ENCODE results near the gene IFI44L.

The IFI44L gene

DNA sequence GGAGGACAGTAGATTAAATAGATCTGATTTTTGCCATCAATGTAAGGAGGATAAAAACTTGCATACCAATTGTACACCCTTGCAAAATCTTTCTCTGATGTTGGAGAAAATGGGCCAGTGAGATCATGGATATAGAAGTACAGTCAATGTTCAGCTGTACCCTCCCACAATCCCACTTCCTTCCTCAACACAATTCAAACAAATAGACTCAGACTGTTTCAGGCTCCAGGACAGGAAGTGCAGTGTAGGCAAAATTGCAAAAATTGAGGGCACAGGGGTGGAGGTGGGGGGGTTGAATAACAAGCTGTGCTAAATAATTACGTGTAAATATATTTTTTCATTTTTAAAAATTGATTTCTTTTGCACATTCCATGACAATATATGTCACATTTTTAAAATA is 25.5 kb downstream of the IFI44L start:
- no peak for DNase-seq

DNA sequence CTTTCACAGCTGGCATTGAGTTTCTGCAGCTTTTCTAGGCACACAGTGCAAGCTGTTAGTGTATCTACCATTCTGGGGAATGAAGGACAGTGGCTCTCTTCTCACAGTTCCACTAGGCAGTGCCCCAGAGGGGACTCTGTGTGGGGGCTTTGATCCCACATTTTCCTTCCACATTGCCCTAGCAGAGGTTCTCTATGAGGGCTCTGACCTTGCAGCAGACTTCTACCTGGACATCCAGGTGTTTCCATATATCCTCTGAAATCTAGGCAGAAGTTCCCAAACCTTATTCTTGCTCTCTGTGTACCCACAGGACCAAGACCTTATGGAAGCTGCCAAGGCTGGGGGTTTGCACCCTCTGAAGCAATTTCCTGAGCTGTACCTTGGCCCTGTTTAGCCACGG is 27.0 kb downstream of the IFI44L start:
- no peak for DNase-seq

DNA sequence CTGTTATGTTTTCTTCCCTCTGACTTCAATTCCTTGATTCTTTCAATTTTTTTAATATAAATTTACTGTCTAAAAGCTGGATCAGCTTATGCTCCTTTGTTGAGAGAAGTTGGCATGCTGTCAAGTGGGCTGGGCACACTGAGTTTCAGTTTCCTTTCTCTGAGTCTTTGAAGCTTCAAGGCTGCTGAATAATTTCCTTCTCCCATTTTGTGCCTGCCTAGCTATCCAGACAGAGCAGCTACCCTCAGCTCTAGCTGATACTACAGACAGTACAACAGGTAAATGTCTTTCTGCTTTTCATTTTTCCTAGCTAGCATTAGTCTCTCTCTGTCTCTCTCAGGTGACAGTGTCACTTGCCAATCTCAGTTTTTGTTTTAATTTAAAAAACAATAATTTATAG is 29.4 kb downstream of the IFI44L start, which contains the start of gene IFI44:
TSS of gene IFI44 (plus strand) at position 204 of the 400 bp plus-strand sequence. CDS start 365 bp downstream, outside the sequence.
- no peak for DNase-seq

DNA sequence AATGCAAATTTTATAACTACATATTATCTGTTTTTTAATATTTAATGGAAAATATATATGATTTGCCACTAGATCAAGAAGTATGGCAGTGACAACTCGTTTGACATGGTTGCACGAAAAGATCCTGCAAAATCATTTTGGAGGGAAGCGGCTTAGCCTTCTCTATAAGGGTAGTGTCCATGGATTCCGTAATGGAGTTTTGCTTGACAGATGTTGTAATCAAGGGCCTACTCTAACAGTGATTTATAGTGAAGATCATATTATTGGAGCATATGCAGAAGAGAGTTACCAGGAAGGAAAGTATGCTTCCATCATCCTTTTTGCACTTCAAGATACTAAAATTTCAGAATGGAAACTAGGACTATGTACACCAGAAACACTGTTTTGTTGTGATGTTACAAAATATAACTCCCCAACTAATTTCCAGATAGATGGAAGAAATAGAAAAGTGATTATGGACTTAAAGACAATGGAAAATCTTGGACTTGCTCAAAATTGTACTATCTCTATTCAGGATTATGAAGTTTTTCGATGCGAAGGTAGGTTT is 29.9 kb downstream of the IFI44L start:
- DNase-seq, result no peak

DNA sequence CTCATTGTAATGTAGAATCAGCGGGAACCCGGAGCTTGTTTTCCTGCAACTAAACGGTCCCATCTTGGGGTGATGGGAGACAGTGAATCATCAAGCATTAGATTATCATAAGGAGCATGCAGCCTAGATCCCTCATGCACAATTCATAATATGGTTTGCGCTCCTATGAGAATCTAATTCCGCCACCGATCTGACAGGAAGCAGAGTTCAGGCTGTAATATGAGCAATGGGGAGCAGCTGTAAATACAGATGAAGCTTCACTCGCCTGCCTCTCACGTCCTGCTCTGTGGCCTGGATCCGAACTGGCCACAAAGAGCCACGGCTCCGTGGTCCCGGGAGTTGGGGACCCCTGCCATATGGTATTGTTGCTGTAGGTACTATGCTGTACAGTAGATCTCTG is 31.0 kb downstream of the IFI44L start:
- DNase-seq, result no peak

DNA sequence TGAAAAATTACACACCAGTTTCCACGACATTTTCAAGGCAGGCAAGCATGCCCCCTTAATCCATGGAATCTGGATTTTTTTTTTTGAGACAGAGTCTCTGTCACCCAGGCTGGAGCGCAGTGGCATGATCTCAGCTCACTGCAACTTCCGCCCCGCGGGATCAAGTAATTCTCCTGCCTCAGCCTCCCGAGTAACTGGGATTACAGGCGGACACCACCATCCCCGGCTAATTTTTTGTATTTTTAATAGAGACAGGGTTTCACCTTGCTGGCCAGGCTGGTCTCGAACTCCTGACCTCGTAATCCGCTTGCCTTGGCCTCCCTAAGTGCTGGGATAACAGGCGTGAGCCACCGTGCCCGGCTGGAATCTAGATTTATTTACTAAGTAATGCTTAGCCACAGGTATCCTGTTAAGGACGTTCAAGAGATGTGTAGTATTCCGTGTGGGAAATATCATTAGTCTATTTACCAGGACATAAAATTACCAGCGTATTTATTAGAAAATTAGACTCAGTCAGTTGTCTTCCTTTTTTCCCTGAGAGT is 31.8 kb downstream of the IFI44L start:
- DNase-seq, result no peak

DNA sequence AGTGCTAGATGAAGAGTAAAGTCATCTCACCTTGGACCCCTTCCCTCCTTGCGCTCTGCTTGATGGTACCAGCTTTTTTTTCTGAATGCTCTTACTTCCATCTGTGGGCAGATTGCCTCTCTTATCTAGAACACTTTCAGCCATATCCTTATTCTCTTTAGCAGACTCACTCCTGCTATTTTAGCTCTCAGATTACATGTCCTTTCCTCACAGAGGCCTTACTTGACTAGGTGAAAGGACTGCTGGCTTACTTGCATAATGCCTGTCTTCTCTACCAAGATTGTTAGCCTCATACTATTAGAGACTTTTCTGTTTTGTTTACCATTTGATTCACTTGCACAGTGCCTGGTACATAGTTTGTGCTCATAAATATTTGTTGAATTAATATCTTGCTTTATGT is 38.7 kb downstream of the IFI44L start:
- no peak for DNase-seq

DNA sequence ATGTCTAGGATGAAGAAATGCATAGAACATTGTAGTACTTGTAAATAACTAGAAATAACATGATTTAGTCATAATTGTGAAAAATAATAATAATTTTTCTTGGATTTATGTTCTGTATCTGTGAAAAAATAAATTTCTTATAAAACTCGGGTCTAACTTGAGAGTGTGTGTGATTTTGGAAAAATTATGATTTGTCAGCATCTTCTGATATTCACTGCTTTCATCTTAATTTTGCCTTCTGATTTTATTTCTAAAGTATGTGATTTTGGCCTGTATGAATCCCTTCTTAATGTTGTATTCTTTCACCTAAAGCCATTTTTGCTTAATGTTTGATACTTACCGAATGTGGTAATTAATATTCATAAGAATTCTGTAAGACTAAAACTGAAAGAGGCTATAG is 43.7 kb downstream of the IFI44L start:
- DNase-seq, result no peak

DNA sequence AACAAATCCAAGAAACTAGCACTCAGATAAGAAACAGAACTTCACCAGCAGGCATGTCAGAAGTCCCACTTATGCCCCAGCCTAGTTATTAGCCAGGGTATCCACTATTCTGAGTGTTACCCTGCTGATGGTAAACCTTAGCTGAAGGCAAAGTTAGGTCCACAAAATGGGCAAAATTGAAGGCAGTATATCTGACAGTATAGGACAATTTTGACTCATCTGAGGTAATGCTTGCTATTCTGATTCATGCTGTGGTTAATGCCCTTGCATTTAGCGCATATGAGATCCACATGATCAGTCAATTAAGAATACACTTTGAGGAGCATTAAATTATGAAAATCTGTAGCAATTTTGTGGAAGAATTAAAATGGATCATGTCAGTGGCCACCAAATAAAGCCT is 44.5 kb downstream of the IFI44L start:
- DNase-seq, result no peak

DNA sequence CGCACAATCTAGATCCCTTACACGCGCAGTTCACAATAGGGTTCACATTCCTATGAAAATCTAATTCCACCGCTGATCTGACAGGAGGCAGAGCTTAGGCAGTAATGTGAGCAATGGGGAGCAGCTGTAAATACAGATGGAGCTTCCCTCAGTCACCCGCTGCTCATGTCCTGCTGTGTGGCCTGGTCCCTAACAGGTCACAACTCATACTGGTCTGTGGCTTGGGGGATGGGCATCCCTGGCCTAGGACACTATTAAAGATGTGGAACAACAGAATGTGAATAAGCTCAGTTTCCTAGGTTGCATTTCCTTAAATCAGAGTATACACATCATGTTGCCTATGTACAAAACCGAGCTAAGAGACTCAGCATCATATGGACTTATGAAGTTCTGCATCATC is 45.6 kb downstream of the IFI44L start:
- DNase-seq, result no peak

DNA sequence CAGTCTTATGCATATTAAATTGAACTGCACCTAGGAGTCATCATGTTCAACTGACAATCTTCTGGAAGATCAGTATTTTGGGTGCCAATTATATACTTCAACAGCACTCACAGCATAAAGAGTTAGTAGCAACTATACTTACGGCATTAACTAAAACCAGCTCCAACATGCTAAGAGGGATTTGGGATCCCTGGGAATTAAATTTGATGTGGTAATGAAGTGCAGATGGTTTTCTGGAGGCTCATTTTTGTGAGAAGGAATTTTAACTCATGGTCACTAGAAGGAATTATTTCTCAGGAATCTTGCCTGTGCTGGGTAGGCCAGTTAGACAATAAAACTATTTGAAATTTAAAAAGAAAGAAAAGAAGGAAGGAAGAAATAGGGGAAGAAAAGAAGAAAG is 47.7 kb downstream of the IFI44L start:
- DNase-seq, result no peak

DNA sequence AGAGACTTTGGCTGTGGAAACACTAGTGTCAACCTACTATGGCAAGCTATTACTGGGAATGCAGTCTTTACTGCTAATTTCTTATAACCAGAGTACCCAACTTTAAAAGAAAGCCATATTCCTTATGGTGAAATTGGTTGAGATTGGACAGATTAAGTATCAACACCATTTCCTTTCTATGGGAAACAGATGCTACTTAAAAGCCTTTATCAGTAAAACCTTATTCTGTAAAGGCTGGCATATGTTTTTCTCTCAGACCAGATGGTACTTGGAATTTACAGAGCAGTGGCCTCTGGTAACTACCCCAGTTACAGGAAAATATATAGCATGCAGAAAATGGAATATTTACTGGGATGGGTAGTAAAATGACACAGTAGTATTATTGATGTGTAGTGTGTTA is 48.2 kb downstream of the IFI44L start:
- DNase-seq, result no peak

DNA sequence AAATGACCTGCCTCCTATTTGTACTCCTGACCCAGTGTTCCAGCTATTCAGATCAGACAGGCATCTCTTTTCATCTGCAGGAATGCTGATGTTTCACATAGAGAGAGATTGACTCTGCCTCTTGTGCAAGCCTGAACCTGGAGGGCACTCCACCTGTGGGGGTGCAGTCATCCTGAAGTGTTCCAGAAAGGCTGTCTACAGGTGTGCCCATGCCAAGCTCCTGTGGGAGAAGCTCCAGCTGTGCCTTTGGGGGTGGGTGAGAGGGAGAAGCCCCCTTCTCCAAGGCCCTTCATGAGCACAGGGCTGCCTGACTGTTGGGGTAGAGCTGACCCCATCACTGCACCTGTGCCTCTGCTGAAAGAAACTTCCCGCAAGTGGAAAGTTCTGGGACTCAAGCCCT is 52.2 kb downstream of the IFI44L start:
- no peak for DNase-seq

DNA sequence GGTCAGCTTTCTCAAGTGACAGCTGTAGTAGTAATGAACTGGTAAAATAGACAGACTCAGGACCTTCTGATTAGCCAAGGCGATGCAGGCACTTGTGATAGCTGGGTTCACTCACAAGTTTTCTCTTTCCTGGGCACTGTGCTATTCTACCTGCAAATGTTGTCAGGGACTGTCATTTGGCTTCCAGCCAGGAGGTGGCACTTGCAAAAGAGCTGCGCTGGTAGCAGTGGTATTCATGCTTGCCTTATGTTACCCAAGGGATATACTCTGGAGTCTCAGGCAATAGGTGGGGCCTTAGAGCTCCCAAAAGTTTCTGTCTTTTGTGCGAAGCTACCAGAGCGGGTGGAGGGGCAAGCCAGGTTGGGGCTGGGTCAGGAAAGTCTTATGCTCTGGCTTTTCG is 52.9 kb downstream of the IFI44L start:
- DNase-seq, result no peak

DNA sequence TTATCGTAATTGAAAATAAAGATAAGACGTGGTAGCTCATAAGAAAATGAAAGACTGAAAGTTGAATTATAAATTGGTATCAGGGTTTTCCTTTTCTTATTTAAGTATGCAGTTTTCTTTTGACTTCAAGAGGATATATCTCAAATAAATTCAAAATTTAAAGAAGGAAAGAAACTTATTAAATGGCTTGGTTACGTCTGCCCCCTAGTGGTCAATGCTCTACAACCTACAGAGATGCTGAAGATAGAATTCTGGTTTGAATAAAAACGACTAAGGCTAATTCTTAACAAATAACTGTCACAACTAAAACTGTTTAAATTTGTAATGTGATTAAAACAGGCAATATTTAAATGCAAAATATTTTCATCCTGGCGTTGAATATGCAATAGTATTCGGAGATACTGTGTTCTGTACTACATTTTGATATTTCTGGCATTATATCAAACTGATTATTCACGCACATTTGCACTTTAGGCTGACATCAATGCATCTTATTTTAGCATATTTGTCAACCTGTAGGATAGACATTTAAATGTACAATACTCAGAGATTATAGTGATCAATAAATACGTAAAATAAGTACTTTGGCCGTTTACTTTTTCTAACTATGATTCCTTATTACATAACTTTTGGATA is 56.2 kb downstream of the IFI44L start:
- DNase-seq, result no peak

DNA sequence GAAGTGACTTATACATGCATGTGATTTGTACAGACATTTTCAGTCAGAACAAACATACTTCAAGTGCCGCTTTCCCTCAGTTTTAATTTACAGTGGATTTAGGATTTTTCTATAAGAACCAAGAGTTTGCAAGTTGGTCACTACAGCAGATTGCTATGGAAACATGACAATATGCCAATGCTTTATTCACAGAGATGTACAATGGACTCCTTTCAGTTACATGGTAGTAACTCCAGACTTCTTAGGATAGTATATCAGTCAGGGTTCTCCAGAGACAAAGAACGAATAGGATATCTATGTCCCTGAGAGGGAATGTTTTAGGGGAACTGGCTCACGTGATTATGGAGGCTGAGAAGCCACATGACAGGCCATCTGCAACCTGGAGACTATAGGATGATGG is 56.7 kb downstream of the IFI44L start:
- DNase-seq, result no peak

DNA sequence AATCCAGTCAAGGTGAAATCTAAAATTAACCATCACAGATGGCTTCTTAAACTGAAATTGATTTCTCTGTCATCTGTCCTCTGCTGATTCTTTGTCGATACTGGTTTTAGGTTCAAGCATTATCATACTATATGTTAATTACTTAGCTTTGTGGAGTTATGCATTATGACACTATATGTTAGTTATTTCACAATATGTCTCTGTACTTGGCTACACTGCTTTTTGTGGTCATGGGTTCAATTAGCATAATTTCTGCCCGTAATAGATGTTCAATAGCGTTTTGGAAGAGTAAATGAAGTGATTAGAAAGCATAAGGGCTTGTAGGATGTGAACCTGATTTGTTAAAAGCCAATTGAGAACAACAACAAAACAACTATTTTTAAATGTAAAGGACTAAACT is 57.5 kb downstream of the IFI44L start:
- DNase-seq, result no peak

DNA sequence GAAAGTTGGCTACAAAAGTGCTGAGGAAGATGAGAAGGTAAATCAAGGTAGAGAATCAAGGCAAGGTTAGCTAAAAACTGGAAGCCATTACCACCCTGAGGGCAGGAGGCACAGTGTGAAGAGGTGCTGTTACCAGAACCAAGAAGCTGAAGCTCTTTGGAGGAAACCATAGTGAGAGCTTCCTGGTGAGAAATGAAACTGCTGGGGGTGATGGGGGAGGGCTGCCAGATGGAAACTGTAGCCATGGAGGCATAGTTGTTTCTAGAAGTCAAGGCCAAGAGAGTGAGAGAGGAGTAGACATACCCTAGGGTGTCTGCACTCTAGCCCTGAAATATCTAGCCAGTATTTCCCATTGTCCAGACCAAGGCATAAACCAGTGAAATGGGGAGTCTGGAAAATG is 58.1 kb downstream of the IFI44L start:
- no peak for DNase-seq

DNA sequence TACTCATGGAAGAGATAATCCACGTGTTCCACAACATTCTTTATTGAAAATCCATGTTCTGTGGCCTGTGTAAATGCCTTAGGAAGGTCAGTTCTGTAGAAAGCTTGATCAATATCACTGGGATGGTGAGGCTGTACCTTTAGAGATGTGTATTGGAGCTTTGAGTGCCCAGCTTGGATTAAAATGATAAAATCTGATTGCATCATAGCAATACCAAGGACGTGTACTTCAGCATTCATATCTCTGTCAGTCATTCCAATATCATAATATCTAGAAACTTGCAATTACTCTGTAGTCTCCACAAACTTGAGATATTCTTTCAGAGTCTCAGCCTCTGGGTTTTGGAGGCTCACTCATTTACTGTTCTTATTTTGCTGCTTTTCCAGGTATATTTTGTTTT is 61.0 kb downstream of the IFI44L start:
- no peak for DNase-seq

DNA sequence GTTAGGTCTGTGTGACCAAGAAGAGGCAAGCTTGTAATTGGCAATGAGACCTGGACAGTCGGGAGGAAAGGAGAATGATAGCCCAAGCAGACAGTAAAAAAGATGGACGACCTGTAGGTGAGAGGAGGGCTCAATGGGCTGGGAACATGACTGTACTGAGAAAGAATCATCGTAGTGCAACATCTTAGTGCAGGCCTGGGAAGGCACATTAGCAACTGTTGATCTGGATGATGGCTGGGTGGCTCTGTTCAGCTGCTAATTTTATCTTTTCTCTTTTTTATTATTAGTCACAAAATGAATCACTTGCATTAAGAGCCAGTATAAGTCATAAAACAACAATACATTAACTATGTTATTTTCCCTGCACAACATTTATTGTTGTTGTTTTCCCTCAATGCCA is 62.2 kb downstream of the IFI44L start:
- DNase-seq, result no peak

DNA sequence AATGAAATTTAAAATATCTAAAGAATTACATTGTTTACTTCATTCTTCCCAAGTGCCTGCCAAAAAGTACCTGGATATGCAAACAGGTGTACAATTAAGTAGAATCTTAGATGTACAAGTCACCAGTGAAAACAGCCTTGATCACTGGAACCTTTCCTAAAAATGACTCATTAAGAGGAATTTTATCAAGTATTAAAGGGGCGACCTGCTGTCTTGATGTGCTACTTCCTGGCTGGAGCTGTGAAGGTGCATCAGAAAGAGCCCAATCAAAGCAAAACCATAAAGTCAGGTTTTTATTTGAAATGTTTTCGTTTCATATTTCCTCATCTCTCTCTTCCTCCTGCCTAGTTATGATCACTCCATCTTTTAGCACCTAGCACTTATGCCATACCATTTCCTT is 62.8 kb downstream of the IFI44L start:
- no peak for DNase-seq

DNA sequence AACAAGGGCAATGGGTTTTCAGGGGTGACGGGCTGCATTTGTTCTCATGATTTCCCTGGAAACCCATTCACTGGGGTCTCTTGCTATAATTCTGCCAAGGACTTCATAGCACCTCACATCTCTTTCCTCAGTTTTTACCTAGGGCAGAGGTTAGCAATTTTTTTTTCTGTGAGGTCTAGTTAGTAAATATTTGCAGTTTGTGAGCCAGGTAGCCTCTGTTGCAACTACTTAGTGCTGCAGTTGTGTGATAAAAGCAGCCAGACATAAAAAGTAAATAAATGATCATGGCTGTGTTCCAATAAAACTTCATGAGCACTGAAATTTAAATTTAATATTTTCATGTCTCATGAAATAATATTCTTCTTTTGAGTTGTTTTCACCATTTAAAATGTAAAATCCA is 67.1 kb downstream of the IFI44L start:
- no peak for DNase-seq

DNA sequence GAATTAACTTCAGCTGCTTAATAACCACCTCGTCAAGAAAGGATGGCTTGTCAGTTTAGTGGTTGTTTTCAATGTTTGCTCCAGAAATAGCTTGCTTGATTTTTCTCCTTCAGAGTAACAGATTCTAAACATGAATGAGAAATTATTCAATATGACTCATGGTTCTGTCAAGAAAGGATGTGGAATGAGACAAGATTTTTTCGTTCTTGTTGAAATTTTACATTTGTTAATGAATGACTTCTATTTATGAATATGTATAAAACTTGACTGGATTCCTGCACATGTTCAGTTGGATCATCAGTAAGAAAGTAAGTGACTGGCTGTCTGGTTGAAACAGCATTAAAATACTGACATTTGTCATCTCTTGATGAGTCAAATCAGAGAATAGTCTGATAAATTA is 67.7 kb downstream of the IFI44L start:
- no peak for DNase-seq

DNA sequence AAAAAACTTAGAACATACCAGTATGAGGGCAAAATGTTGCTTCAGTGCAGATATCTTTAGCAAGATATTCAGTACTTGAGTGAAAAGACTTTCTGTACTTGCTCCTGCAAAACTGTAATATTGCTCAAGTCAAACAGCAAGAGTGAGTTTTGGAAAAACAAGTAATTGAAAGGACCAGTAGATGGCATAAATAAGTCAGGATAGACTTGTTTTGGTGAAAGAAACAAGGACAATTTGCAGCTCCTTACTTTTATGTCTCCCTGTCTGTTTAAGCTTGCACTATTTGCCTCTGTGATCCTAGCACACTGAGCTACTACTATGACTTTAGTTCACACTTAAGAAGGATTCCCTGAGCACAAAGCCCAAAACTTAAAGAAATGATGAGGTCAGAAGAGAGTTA is 68.4 kb downstream of the IFI44L start:
- no peak for DNase-seq

DNA sequence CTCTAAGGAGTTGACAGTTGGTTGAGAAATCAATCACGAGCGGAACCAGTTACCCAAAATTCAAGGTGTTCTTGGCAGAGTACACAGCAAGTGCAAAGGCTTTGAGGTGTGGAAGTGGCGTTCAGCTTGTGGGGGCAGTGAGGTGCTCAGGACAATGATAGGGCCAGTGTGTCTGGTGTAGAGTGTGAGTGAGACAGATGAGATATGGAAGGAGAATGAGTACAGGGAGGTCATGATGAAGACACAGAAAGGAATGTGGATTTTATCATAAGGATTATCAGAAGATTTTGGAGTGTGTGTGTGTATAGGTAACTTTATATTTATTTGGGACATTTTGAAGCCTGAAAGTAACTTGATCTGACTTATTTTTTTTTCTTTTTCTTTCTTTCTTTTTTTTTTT is 70.3 kb downstream of the IFI44L start:
- no peak for DNase-seq

All from 8988T (cell line).